Stromal cell of bone marrow (primary cell): ENCODE results near the gene NCDN.

Experiments used
- DNase-seq: peaks from one replicate; pipeline ENCODE4 v3.0.0-alpha.2; 2012; ENCODE audit warnings: low read depth

Gene NCDN

DNA sequence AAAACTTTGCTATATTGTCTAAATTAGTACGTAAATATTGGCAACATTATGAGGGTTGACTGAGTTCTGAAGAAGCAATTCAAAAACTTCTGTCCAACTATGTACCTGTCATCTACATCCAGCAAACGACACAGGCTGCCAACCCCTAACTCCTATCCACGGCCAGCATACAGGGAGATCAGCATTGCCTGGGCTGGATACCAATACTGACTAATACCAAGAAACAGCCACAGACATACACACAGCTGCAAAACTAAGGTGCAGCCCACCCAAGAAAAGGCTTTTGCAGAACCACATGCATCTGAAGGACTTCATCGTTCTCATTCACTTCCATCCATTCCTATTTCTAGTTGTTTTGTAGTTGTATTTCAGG is 2.4 kb upstream of the NCDN start:
- no peak for DNase-seq

- peak; percentile 45 for DNase-seq
Observed at GRCh38 chr1:35555601-35556477, 1.8 kb upstream of the NCDN start.

DNA sequence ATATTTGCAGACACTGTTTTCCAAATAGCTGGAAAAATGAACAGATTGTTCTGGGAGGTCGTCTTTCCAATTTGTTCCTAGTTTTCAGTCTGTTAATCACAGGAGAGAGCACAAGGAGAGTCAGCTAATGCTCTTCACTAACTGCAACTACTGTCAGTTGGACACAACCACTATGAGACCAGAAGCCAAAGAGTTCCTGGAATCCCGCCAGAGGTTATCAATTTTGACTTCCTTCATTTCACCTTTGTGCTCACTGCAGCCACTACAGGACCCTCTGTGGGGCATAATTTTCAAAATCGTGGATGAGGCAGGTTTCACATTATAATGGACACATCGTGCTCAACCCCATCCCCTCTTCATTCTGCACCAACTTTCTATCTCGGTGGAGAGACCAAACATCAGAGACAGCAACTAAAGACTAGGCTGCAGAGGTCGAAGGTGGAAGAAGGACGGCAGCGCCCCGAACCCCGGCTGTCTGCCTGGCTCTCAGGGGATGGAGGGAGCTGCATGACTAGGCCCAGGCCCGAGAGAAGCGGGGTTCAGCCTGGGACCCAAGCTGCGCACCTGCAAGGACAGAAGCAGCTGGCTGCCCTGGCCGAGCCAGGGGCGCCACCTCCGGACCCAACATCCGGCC is 998 bp upstream of the NCDN start:
- DNase-seq = no peak

- DNase-seq = no peak
Observed at GRCh38 chr1:35557118-35557610, 435 bp upstream of the NCDN start, which contains the start of gene KIAA0319L. TSS of gene KIAA0319L (minus strand) at chr1:35557403. CDS start at chr1:35554491, 2,912 bp downstream.

DNA sequence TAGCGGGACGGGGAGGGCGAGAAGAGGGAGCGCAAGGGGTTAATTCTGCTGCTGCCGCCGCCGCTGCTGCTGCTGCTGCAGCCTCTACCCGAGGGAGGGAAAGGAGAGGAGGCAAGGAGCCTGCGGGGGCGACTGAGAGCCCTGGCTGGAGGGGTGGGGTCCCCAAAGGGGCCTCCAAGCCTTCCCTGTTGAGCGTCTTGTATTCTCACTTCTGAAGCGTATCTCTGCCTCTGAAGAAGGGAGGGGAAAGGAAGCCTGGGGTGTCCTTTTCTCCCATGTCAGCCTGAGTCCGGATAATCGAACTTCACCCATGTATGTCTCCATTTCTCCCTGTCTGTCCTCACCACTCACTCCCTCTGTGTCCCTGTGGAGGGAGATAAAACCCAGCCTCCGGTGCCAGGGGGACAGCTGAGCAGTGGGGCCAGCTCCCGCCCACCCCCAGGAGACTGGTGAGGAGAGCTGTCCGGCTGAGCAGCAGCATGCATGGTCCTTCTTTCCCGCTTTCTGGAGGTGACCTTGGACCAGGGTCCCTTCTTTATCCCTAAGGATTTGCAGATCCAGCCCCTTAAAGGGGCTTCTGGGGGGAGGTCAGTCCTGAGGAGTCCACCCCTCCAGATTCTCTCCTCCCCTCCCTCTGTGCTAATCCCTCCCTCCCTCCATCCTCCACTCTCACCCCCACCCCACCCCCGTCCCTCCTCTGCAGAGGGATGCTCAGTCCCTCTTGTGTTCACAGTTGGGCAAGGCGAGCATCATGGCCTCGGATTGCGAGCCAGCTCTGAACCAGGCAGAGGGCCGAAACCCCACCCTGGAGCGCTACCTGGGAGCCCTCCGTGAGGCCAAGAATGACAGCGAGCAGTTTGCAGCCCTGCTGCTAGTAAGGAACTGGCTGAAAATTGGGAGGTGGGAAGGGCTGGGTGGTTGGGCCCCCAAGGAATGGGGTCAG is 1.0 kb downstream of the NCDN start:
- no peak for DNase-seq

GRCh38 chr1:35559317-35559944 is 1.8 kb downstream of the NCDN start:
- DNase-seq = no peak

- DNase-seq = no peak
Observed at GRCh38 chr1:35560256-35561225, 2.9 kb downstream of the NCDN start.

- no peak for DNase-seq
Observed at GRCh38 chr1:35561297-35561971, 3.8 kb downstream of the NCDN start.

GRCh38 chr1:35561972-35562680 is 4.5 kb downstream of the NCDN start:
- DNase-seq = no peak

DNA sequence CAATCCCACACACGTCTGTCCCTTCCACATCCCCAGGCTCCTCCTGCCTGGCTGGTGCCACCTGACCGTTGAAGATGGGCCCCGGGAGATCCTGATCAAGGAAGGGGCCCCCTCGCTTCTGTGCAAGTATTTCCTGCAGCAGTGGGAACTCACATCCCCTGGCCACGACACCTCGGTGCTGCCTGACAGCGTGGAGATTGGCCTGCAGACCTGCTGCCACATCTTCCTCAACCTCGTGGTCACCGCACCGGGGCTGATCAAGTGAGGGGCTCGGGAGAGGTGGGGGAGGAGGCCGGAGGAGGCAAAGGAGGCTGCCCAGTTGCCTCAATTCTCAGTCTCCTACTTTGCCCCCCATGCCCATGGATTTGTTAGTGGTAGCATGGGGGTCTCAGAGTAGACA is 5.6 kb downstream of the NCDN start:
- no peak for DNase-seq

DNA sequence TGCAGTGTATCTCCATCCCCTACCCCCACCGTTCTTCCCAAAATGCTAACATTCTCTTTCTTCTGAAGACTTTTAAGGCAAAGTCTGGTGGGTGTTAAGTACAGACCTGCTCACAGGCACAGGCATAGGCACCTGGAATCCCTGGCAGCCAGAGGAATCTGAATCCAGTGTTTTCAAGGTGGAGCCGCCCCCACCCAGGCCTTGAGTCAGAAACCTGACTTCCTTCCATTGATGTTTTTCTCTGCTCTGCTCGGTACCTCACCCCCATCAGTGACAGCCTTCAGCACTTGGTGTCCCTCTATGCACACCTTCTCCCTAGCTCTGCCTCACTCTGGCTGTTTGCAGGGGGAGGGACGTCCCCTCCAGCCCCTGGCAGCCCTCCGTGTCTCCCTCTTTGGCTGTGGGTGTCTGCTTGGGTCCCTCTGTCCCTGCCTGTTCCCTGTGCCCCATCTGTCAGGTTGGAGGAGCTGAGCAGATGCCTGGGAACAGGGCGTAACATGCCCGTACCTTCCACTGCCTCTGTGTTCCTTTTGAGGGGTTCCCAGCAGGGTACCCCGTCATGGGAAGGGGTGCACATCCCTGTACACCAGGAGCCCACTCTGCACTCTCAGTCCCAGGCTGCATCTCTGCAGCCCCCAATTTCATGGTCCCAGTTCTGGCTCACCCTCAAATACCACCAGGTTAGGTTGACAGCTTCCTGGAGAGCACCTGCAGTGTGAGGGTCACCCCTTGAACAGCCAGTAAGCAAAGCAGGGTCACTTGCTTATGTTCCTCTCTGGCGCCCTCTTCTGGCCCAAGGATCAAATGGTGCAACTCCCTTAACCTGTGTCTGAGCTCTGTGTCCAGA is 6.7 kb downstream of the NCDN start:
- DNase-seq = peak; percentile 54

DNA sequence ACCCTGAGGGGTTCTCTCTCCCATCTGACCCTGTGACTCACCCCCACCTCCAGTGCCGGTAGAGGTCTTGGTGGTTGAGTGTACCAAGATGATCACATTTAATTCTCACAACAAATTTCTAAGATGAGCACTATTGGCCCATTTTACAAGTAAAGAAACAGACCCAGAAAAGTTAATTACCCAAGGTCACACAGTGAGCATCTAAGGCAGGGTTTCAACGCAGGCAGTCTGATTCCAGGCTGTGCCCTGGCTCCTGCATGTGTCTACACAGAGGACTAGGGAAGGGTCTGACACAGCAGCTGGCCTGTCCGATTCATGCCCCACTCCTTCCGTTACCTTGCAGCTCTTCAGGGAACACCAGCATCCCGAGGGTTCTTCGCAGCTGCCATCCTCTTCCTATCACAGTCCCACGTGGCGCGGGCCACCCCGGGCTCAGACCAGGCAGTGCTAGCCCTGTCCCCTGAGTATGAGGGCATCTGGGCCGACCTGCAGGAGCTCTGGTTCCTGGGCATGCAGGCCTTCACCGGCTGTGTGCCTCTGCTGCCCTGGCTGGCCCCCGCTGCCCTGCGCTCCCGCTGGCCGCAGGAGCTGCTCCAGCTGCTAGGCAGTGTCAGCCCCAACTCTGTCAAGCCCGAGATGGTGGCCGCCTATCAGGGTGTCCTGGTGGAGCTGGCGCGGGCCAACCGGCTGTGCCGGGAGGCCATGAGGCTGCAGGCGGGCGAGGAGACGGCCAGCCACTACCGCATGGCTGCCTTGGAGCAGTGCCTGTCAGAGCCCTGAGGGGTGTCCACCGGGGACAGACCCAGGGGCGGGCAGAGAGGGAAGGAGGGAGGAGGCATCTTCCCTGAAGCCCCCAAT is 7.5 kb downstream of the NCDN start:
- DNase-seq = no peak

DNA sequence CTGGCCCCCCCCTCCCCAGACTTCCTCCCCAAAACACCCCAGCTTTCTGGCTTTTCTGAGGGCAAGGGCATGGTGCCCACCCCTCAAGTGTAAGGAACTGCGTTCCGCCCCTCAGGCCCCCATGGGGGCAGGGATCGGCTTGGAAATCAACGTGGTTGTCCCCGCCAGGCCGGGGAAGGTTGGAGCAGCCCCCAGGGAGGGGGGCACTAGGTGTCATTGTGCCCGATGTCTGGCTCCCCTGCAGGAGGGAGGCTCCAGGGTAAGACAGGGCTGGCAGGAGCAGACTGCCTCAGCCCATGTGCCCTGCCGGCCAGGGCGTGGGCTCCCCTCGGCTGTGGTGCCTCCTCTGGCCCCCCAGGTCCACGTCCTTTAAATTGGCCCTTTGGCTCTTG is 8.1 kb downstream of the NCDN start:
- no peak for DNase-seq

DNA sequence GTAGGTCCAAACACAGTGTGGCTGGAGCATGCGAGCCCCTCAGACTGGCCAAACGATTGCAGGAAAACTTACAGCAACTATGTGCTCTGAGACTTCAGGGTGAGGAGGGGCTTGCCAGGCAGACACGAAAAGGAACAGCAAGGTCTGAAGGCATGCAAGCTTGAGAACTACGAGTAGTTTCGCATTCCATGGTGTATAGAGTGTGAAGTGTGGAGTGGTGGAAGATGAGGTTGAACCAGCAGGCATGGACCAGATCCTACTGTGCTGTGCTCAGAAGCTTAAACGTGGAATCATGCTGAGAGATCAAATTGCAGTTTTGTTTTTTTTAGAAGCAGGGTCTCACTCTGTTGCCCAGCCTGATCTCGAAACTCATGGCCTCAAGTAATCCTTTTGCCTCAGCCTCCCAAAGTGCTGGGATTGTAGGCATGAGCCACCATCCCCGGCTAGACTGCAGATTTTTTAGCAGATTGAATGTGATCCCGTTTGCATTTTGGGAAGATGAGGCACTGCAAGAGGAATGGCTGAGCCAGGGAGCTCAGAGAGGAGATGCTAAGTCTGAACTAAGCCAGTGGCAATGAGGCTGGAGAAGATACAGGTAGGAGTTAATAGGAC is 10.5 kb downstream of the NCDN start:
- no peak for DNase-seq

- DNase-seq = peak; percentile 34
Observed at GRCh38 chr1:35568975-35569395, 11.4 kb downstream of the NCDN start.

DNA sequence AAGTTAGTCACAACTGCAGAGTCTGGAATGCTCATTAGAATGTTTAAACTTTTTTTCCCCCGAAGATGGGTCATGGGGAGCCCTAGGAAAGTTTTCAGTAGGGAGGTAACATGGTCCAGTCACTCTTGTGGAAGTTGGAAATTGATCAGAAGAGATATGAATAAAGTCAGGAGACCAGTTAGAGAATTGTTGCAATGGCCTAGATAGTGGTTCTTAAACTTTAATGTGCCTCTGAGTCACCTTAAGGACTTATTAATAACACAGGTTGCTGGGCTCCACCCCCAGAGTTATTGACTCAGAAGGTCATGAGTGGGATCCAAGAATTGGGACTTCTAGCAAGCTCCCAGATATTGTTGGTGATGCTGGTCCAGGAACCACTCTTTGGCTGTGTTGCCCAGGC is 12.3 kb downstream of the NCDN start:
- DNase-seq = peak; percentile 34

DNA sequence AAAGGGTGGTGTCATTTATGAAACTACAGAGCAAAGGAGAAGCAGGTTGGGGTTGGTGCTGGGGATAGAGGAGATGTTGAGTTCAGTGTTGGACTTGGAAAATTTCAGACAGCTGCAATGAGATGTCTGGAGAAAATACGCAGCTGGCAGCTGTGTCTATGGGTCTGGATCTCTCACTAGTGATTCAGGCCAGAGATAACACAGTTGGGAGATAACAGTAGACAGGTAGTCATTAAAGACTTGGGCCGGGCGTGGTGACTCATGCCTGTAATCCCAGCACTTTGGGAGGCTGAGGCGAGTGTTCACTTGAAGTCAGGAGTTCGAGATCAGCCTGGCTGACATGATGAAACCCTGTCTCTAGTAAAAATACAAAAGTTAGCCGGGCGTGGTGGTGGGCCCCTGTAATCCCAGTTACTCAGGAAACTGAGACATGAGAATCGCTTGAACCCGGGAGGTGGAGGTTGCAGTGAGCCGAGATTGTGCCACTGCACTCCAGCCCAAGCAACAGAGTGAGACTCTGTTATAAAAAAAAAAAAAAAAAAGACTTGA is 13.1 kb downstream of the NCDN start:
- DNase-seq = no peak
